H1 (cell line): Measurements from ENCODE around the gene SPATA33. TPM values are rescaled to one million over a fixed set of nuclear protein-coding genes. Genes with fewer than 3 reads are reported as not detected.
"Not testable (repeated sequence)": the region's sequence is repeated elsewhere in the genome, so short reads cannot be mapped to it uniquely, and the experiment has no call there.

ENCODE experiments used
- CTCF ChIA-PET: fragments of 300-600 bp; sonication (Branson Sonifier 250); formaldehyde crosslinking; loops from one replicate; lab custom pipeline; 2021; ENCODE audit not compliant: partially characterized antibody; lab: Charles Lee
- POLR2A ChIA-PET: fragments of 300-600 bp; sonication (Branson Sonifier 250); formaldehyde crosslinking; loops from one replicate; lab custom pipeline; 2021; ENCODE audit warnings: inconsistent platforms; ENCODE audit not compliant: partially characterized antibody; lab: Charles Lee
- DNase-seq, 2 experiments: peaks; one replicate each; pipeline versions ENCODE4 v3.0.0 to v3.0.0-alpha.2; 2010 to 2022; ENCODE audit warnings: low spot score in 2 of 2, low read depth in 1 of 2, mixed read lengths in 1 of 2
- FAIRE-seq: peaks from 2 replicates; lab custom pipeline; 2011; peaks lifted over from hg19 to GRCh38; lab: Jason Lieb, UNC
- H2AFZ ChIP-seq: 2 replicates; pipeline ENCODE4 v1.8.1; 2012; ENCODE audit warnings: low read length, inconsistent platforms
- H2AK5ac ChIP-seq: 2 replicates; pipeline ENCODE4 v1.6.1; 2013; ENCODE audit warnings: low read depth, low read length
- H2BK120ac ChIP-seq: replicated peaks from 2 replicates; pipeline ENCODE3; 2013; ENCODE audit warnings: low read depth, low read length, inconsistent platforms
- H2BK12ac ChIP-seq: 2 replicates; pipeline ENCODE4 v1.6.1; 2013; ENCODE audit warnings: low read depth, low read length
- H2BK15ac ChIP-seq: 2 replicates; pipeline ENCODE4 v1.6.1; 2013; ENCODE audit warnings: low read length
- H2BK20ac ChIP-seq: 2 replicates; pipeline ENCODE4 v1.6.1; 2013; ENCODE audit warnings: low read length
- H2BK5ac ChIP-seq: 2 replicates; pipeline ENCODE4 v1.6.1; 2013; ENCODE audit warnings: low read depth, low read length
- H3K14ac ChIP-seq: 2 replicates; pipeline ENCODE4 v1.6.1; 2013; ENCODE audit warnings: inconsistent platforms; ENCODE audit not compliant: insufficient read length
- H3K18ac ChIP-seq: 2 replicates; pipeline ENCODE4 v1.6.1; 2013; ENCODE audit warnings: low read length; ENCODE audit errors: extremely low read depth
- H3K23ac ChIP-seq: 2 replicates; pipeline ENCODE4 v1.6.1; 2013; ENCODE audit warnings: inconsistent platforms; ENCODE audit not compliant: insufficient read length
- H3K23me2 ChIP-seq: 2 replicates; pipeline ENCODE4 v1.6.1; 2013; ENCODE audit warnings: low read depth, low read length
- H3K27ac ChIP-seq: 2 replicates; pipeline ENCODE4 v1.6.1; 2011; ENCODE audit warnings: low read depth, low read length, inconsistent platforms
- H3K27me3 ChIP-seq, 4 experiments: replicated peaks in 1 of 4; 1 replicate in 1 of 4; 2 replicates in 3 of 4; pipeline versions ENCODE4 v1.6.1 to v1.8.1; 2011 to 2013; ENCODE audit warnings: low read length in 3 of 4, mild to moderate bottlenecking in 3 of 4, inconsistent platforms in 2 of 4, mixed read lengths in 2 of 4, moderate library complexity in 1 of 4; ENCODE audit not compliant: control insufficient read depth in 3 of 4, insufficient read depth in 3 of 4; ENCODE audit errors: extremely low read depth in 1 of 4
- H3K36me3 ChIP-seq, 4 experiments: 2 replicates each; pipeline versions ENCODE4 v1.6.1 to v1.8.1; 2011 to 2013; ENCODE audit warnings: mild to moderate bottlenecking in 4 of 4, low read length in 3 of 4, moderate library complexity in 2 of 4, control low read depth in 1 of 4, inconsistent platforms in 1 of 4; ENCODE audit not compliant: insufficient read depth in 4 of 4, control insufficient read depth in 2 of 4
- H3K4ac ChIP-seq: replicated peaks from 2 replicates; pipeline ENCODE3; 2013; ENCODE audit warnings: low read length, low read depth, mixed read lengths, inconsistent platforms; ENCODE audit not compliant: insufficient read length
- H3K4me1 ChIP-seq, 4 experiments: replicated peaks in 1 of 4; 1 replicate in 1 of 4; 2 replicates in 3 of 4; pipeline versions ENCODE4 v1.6.1 to v1.8.1; 2011 to 2013; ENCODE audit warnings: low read length in 3 of 4, inconsistent platforms in 2 of 4, mixed read lengths in 1 of 4; ENCODE audit not compliant: insufficient read depth in 4 of 4, control insufficient read depth in 3 of 4
- H3K4me2 ChIP-seq, 2 experiments: 2 replicates each; pipeline versions ENCODE4 v1.6.1 to v1.8.1; 2011 to 2013; ENCODE audit warnings: low read depth in 2 of 2, low read length in 2 of 2, control low read depth in 1 of 2, inconsistent platforms in 1 of 2, mild to moderate bottlenecking in 1 of 2; ENCODE audit not compliant: insufficient read depth in 1 of 2
- H3K4me3 ChIP-seq, 4 experiments: fragments of 200-600, 300-600 bp in 1 of 4; sonication (generic), shearing (Covaris generic), sonication (Bioruptor Twin) in 1 of 4; 2 replicates each; pipeline versions ENCODE4 v1.5.1 to v1.8.1; 2011 to 2016; ENCODE audit warnings: low read length in 4 of 4, low read depth in 3 of 4, control low read depth in 2 of 4, inconsistent platforms in 2 of 4, mild to moderate bottlenecking in 2 of 4, mixed read lengths in 1 of 4, moderate library complexity in 1 of 4; ENCODE audit not compliant: insufficient read depth in 2 of 4; ENCODE audit errors: extremely low read depth in 1 of 4
- H3K56ac ChIP-seq: replicated peaks from 2 replicates; pipeline ENCODE3; 2013; ENCODE audit warnings: low read depth, mild to moderate bottlenecking, mixed read lengths, low read length, inconsistent platforms; ENCODE audit not compliant: insufficient read length
- H3K79me1 ChIP-seq: 2 replicates; pipeline ENCODE4 v1.6.1; 2013; ENCODE audit warnings: low read depth, low read length, control low read depth
- H3K79me2 ChIP-seq, 2 experiments: 2 replicates each; pipeline versions ENCODE4 v1.6.1 to v1.8.1; 2012 to 2013; ENCODE audit warnings: low read length in 2 of 2, mild to moderate bottlenecking in 2 of 2, inconsistent platforms in 1 of 2; ENCODE audit not compliant: insufficient read depth in 2 of 2, control insufficient read depth in 1 of 2
- H3K9ac ChIP-seq, 4 experiments: replicated peaks in 1 of 4; 1 replicate in 1 of 4; 2 replicates in 3 of 4; pipeline versions ENCODE4 v1.6.1 to v1.8.1; 2011 to 2013; ENCODE audit warnings: low read depth in 3 of 4, low read length in 3 of 4, control low read depth in 2 of 4, mild to moderate bottlenecking in 2 of 4, moderate library complexity in 2 of 4, inconsistent platforms in 1 of 4; ENCODE audit errors: extremely low read depth in 1 of 4
- H3K9me3 ChIP-seq, 2 experiments: 2 replicates each; pipeline versions ENCODE4 v1.6.1 to v1.8.1; 2012 to 2013; ENCODE audit warnings: mild to moderate bottlenecking in 2 of 2, moderate library complexity in 2 of 2, control low read depth in 1 of 2, inconsistent platforms in 1 of 2, low read depth in 1 of 2, low read length in 1 of 2, mixed read lengths in 1 of 2; ENCODE audit not compliant: insufficient read depth in 2 of 2
- H4K20me1 ChIP-seq, 2 experiments: replicated peaks in 1 of 2; 2 replicates each; pipeline versions ENCODE3 to v1.8.1; 2011 to 2013; ENCODE audit warnings: inconsistent platforms in 2 of 2, low read length in 2 of 2, mild to moderate bottlenecking in 1 of 2; ENCODE audit not compliant: insufficient read depth in 2 of 2, control insufficient read depth in 1 of 2
- H4K5ac ChIP-seq: 2 replicates; pipeline ENCODE4 v1.6.1; 2013; ENCODE audit warnings: low read length, low read depth, mixed read lengths, inconsistent platforms; ENCODE audit not compliant: insufficient read length
- H4K8ac ChIP-seq: 2 replicates; pipeline ENCODE4 v1.8.0; 2013; ENCODE audit warnings: mild to moderate bottlenecking, moderate library complexity, low read length, inconsistent platforms; ENCODE audit not compliant: insufficient read depth; ENCODE audit errors: extremely low read depth
- H4K91ac ChIP-seq: replicated peaks from 2 replicates; pipeline ENCODE3; 2013; ENCODE audit warnings: low read length, mixed read lengths, inconsistent platforms; ENCODE audit not compliant: insufficient read length
- BRCA1 ChIP-seq: IDR thresholded peaks from 2 replicates; pipeline ENCODE4 v1.6.1; 2012; ENCODE audit warnings: low read depth, low read length, improper control_type of control experiment
- KDM1A ChIP-seq: fragments of 200-600, 300-600 bp; sonication (generic); IDR thresholded peaks from 2 replicates; pipeline ENCODE4 v1.7.1; 2016; ENCODE audit warnings: mild to moderate bottlenecking, low read length, borderline replicate concordance
- RFX5 ChIP-seq: IDR thresholded peaks from 2 replicates; pipeline ENCODE4 v1.6.1; 2011; ENCODE audit warnings: low read depth, low read length, improper control_type of control experiment, borderline replicate concordance
- ZNF274 ChIP-seq: IDR thresholded peaks from 2 replicates; pipeline ENCODE4 v1.7.0; 2012; ENCODE audit warnings: low read length, borderline replicate concordance; ENCODE audit errors: extremely low read depth
- WGBS, 2 experiments: shearing (Covaris generic) in 1 of 2; methylation state at CpG; one replicate each; pipeline versions ENCODE4 v1.1.6 to v1.1.7; 2013 to 2015; ENCODE audit warnings: low lambda C conversion rate in 2 of 2, mixed read lengths in 2 of 2, inconsistent platforms in 1 of 2, low coverage in 1 of 2, missing lambda C conversion rate in 1 of 2; ENCODE audit not compliant: insufficient replicate concordance in 2 of 2, insufficient coverage in 1 of 2, insufficient read length in 1 of 2; ENCODE audit errors: extremely low coverage in 1 of 2, missing lambda C conversion rate in 1 of 2; 5-methylcytosine and 5-hydroxymethylcytosine counted together
- polyA plus RNA-seq, 7 experiments: library from polyadenylated mRNA; depleted of rRNA in 3 of 7; stranded (reverse) in 5 of 7; unstranded in 2 of 7; fragments of >200 nt in 5 of 7; fragments of 200-250 nt in 2 of 7; gene quantifications; 1 replicate in 5 of 7; 2 replicates in 1 of 7; 4 replicates in 1 of 7; pipeline versions ENCODE4 v1.2.1 to v1.2.3, GENCODE V29; 2011 to 2013; ENCODE audit warnings: missing spikeins in 2 of 7, mixed read lengths in 2 of 7
- total RNA-seq: library from RNA; stranded (reverse); fragmentation: NEBNext Ultra II Directional; extraction: Animal tissue kit (Norgen Biotek cat#: 25700); gene quantifications from 2 replicates; pipeline ENCODE4 v1.2.1, GENCODE V29; 2021
- TF ChIP-seq, protein P1 (sequence below): IDR thresholded peaks from 2 replicates; pipeline ENCODE4 v1.6.1; 2012; ENCODE audit warnings: low read length, inconsistent platforms
- TF ChIP-seq, protein P2 (sequence below): IDR thresholded peaks from 2 replicates; pipeline ENCODE4 v1.6.1; 2011; ENCODE audit warnings: low read depth, mild to moderate bottlenecking, low read length; ENCODE audit not compliant: insufficient read depth

Gene SPATA33
- total and polyA plus RNA-seq, 2 of the 8 experiments (the other 6 are each of a cell fraction or from before 2014, with no cell fraction given) = 5.4 to 16.9 TPM

DNA sequence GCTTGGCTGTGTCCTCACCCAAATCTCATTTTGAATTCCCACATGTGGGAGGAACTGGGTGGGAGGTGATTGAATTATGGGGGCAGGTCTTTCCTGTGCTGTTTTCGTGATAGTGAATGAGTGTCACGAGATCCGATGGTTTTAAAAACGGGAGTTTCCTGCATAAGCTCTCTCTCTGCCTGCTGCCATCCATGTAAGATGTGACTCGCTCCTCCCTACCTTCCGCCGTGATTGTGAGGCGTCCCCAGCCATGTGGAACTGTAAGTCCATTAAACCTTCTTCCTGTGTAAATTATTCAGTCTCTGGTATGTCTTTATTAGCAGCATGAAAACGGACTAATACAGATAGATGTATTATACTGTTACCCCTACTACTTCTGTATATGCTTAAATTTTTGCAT lies 3.6 kb downstream of the SPATA33 start (continued):
- TF ChIP-seq ZNF274 (no peak), KDM1A (no peak), BRCA1 (no peak), RFX5 (no peak)
- TF ChIP-seq, protein P1, sequence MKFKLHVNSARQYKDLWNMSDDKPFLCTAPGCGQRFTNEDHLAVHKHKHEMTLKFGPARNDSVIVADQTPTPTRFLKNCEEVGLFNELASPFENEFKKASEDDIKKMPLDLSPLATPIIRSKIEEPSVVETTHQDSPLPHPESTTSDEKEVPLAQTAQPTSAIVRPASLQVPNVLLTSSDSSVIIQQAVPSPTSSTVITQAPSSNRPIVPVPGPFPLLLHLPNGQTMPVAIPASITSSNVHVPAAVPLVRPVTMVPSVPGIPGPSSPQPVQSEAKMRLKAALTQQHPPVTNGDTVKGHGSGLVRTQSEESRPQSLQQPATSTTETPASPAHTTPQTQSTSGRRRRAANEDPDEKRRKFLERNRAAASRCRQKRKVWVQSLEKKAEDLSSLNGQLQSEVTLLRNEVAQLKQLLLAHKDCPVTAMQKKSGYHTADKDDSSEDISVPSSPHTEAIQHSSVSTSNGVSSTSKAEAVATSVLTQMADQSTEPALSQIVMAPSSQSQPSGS = no peak
- TF ChIP-seq, protein P2, sequence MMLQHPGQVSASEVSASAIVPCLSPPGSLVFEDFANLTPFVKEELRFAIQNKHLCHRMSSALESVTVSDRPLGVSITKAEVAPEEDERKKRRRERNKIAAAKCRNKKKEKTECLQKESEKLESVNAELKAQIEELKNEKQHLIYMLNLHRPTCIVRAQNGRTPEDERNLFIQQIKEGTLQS = no peak

DNA sequence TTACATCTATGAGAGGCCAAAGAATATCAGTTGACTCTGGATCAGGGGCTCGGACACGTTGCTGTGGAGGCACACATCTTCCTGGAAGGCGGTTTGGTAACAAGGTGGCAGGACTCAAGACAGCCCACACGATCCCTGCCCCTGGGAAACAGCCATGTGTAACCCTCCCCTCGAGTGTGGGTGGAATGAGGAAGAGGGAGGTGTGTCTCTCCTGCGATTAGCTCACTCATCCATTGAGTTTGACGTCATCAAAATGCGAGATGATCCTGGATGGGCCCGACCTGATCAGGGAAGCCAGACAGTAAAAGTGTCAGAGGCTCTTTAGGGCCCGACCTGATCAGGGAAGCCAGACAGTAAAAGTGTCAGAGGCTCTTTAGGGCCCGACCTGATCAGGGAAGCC lies 6.6 kb downstream of the SPATA33 start:
- H3K27ac ChIP-seq, H3K79me1 ChIP-seq, H4K8ac ChIP-seq, H3K23ac ChIP-seq, H2BK15ac ChIP-seq, H3K18ac ChIP-seq, H3K14ac ChIP-seq, H2BK5ac ChIP-seq, H3K4me3 ChIP-seq, H2BK20ac ChIP-seq, H3K56ac ChIP-seq, H2BK12ac ChIP-seq, H2AFZ ChIP-seq, H3K23me2 ChIP-seq, FAIRE-seq, H2AK5ac ChIP-seq, H4K5ac ChIP-seq, H3K4me2 ChIP-seq, H4K91ac ChIP-seq, H3K4ac ChIP-seq, H2BK120ac ChIP-seq, H4K20me1 ChIP-seq, H3K9ac ChIP-seq, H3K4me1 ChIP-seq, DNase-seq, H3K79me2 ChIP-seq, H3K27me3 ChIP-seq: not testable (repeated sequence)
- ChIA-PET CTCF (interaction anchor here (0.7 to 1.0 kb wide), 5 partner anchors 11 to 64 kb away, joined by 3 to 4 read pairs (median 3); no protein-coding TSS in a partner anchor), POLR2A (interaction anchor here (1.3 kb wide), 1 partner anchor 19 kb away, joined by 4 read pairs; no protein-coding TSS in a partner anchor)
- Histone ChIP-seq H3K9me3 (peaks cover 5 to 10% of the 10 kb centered on the region in 2 experiments; a peak in 3 of 4 replicates), H3K36me3 (peaks cover 0 to 22% (median 12%) of the 10 kb centered on the region in 4 experiments; a peak in 6 of 8 replicates)
- WGBS, 2 experiments = 94% methylated on average over 10 of the region's 11 CpGs; no CpG with 5 or more reads in 1 of the 2 experiments
